ENCODE results near the gene C1D.

- no peak for TF ChIP-seq CTCF (IDR thresholded peaks at IDR 0.05)
- no peak for TF ChIP-seq POLR2A (IDR thresholded peaks at IDR 0.05)
Measured at GRCh38 chr2:68088940-68089339, 26.1 kb upstream of the C1D start.
